Measurements from ENCODE around the gene SLC44A3.

Gene SLC44A3

DNA sequence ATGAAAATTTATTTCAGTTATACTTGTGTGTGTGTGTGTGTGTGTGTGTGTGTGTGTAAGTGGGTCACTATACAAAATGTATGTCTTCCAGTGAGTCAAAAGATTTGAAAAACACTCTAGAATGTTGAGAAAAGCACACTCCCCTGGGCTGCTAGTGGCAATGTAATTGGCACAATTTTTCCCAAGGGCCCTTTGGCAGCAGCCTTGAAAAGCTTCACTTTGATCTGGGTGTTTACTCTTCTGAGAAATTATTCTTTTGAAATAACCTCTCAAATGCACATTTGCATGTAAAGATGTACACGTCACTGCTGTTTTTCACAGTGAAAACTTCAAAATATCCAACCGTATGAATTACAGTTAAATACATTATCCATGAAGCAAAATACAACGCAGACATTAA lies 22.1 kb upstream of the SLC44A3 start:
- no peak for TF ChIP-seq Cebpa-rat (IDR thresholded peaks at IDR 0.05)
- Histone ChIP-seq H3K9me3 (peaks cover 5% of the 10 kb centered on the region; the same call in 1 of the 2 replicates), H3K36me3 (no peaks in the 10 kb centered on the region), H3K9ac (no peak overlapping the region), H3K4me1 (peaks cover 58% of the 10 kb centered on the region), H3K27ac (no peak overlapping the region), H3K4me2 (peak overlapping the region; percentile 29), H3K27me3 (no peaks in the 10 kb centered on the region), H4K20me1 (no peaks in the 10 kb centered on the region), H3K4me3 (no peak overlapping the region)

- Histone ChIP-seq H4K20me1 (no peaks in the 10 kb centered on the region), H3K36me3 (no peaks in the 10 kb centered on the region), H3K27ac (no peak overlapping the region), H3K9me3 (peaks cover 4% of the 10 kb centered on the region; the same call in 1 of the 2 replicates), H3K4me1 (peaks cover 58% of the 10 kb centered on the region), H3K4me3 (no peak overlapping the region), H3K4me2 (peak overlapping the region; percentile 29), H3K27me3 (no peaks in the 10 kb centered on the region), H3K9ac (no peak overlapping the region)
- no peak for TF ChIP-seq Cebpa-rat (IDR thresholded peaks at IDR 0.05)
Measured at GRCh38 chr1:94798462-94798861, 21.7 kb upstream of the SLC44A3 start.

DNA sequence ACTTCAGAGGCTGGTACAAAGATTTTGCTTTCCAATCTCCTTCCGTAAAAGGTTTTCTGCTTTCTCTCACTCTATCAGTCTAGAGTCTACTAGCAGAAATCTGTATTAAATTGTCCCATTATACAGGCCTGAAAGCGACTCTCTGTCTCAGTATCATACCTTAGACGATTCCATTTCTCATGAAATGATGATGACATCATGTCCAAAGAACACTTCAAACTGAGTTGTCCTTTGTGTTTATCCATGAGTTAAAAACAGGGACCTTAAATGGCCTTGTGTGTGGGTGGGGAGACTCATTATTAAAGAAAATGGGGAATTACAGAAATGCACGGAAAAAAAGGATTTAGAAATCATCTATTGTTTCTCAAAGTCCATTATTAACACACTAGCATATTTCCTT lies 21.0 kb upstream of the SLC44A3 start:
- no peak overlapping the region for H3K4me3 ChIP-seq
- H3K4me2 ChIP-seq: no peak overlapping the region
- H3K9me3 ChIP-seq: no peaks in the 10 kb centered on the region
- no peaks in the 10 kb centered on the region for H4K20me1 ChIP-seq
- H3K27ac ChIP-seq: no peak overlapping the region
- TF ChIP-seq Cebpa-rat (IDR thresholded peaks at IDR 0.05): no peak
- no peaks in the 10 kb centered on the region for H3K36me3 ChIP-seq
- peaks cover 63% of the 10 kb centered on the region for H3K4me1 ChIP-seq
- no peak overlapping the region for H3K9ac ChIP-seq
- H3K27me3 ChIP-seq: no peaks in the 10 kb centered on the region

- H3K9ac ChIP-seq: no peak overlapping the region
- H3K4me3 ChIP-seq: no peak overlapping the region
Measured at GRCh38 chr1:94801919-94802546, 18.1 kb upstream of the SLC44A3 start.

DNA sequence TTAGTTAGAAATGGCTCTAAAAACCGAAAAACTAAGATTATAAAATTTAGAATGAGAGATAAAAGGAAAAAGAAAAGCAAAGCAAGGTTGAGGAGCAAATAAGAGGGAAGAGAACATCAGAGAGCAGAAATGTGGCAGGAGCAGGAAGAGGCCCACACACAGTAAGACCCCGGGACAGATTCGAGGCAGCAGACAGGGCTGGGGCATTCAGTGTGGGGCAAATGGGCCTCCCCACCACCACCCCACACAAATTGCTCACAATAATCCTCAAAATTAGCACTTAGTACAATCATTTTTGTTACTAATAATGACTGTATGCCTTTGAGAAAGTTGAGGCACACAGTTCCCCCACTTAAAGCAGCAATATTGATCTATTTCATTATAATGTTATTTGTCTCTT lies 17.1 kb upstream of the SLC44A3 start:
- Histone ChIP-seq H3K4me2 (peak overlapping the region; percentile 4; the same call in 1 of the 2 replicates), H4K20me1 (no peaks in the 10 kb centered on the region), H3K4me3 (no peak overlapping the region), H3K27ac (no peak overlapping the region), H3K9ac (no peak overlapping the region), H3K9me3 (no peaks in the 10 kb centered on the region), H3K4me1 (peaks cover 49% of the 10 kb centered on the region), H3K27me3 (no peaks in the 10 kb centered on the region), H3K36me3 (no peaks in the 10 kb centered on the region)
- TF ChIP-seq Cebpa-rat (IDR thresholded peaks at IDR 0.05): no peak

More at GRCh38 chr1:94801919-94802546, 18.1 kb upstream of the SLC44A3 start:
- H3K36me3 ChIP-seq: no peaks in the 10 kb centered on the region
- no peaks in the 10 kb centered on the region for H3K9me3 ChIP-seq
- no peak for TF ChIP-seq Cebpa-rat (IDR thresholded peaks at IDR 0.05)
- H3K27ac ChIP-seq: no peak overlapping the region
- peaks cover 49% of the 10 kb centered on the region for H3K4me1 ChIP-seq
- H4K20me1 ChIP-seq: no peaks in the 10 kb centered on the region
- no peaks in the 10 kb centered on the region for H3K27me3 ChIP-seq
- peak overlapping the region; percentile 57 for H3K4me2 ChIP-seq

DNA sequence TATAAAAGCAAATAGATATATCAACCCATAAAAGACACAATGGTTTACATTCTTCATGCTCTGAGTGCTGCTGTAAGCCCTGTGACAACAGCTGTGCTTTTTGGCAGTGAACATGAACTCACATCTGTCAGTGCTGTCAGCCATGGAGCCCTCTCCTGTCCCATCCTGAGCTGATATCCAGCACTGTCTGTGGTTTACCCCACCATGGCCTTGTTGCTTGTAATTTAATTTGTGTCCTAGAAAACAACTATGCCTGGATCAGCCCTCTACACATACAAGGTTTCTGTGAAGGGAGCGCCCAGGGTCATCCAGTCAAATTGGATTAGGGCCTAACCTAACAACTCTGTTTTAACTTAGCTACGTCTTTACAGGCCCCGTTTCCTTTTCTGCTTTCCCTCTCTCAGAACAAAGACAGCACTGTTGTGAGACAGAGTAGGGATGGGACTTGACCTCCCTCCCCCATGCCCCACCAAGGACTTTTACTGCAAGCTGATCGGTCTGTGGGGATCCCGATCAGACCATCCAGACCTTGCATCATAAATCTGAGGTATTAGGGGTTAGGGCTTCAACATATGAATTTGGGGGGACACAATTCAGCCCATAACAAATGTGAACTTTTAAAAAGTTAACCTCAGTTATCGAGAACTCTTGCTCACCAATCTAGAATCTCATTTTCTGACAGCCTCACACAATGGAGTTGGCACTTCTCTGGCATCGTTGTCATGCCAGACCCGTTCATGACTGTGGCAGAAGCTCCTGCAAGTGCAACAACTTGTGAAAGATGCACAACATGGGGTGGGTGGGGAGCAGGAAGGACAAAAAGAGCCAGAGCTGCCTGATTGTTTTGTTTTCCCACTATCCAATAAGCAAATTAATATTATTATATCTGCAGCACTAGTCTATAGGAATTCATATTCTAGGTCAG lies 16.4 kb upstream of the SLC44A3 start:
- no peaks in the 10 kb centered on the region for H3K9me3 ChIP-seq
- H3K36me3 ChIP-seq: no peaks in the 10 kb centered on the region
- no peak for TF ChIP-seq Cebpa-rat (IDR thresholded peaks at IDR 0.05)
- H3K4me2 ChIP-seq: peak overlapping the region; percentile 4; the same call in 1 of the 2 replicates
- peaks cover 45% of the 10 kb centered on the region for H3K4me1 ChIP-seq
- H4K20me1 ChIP-seq: no peaks in the 10 kb centered on the region
- H3K27me3 ChIP-seq: no peaks in the 10 kb centered on the region
- H3K4me3 ChIP-seq: no peak overlapping the region
- no peak overlapping the region for H3K9ac ChIP-seq
- no peak overlapping the region for H3K27ac ChIP-seq

DNA sequence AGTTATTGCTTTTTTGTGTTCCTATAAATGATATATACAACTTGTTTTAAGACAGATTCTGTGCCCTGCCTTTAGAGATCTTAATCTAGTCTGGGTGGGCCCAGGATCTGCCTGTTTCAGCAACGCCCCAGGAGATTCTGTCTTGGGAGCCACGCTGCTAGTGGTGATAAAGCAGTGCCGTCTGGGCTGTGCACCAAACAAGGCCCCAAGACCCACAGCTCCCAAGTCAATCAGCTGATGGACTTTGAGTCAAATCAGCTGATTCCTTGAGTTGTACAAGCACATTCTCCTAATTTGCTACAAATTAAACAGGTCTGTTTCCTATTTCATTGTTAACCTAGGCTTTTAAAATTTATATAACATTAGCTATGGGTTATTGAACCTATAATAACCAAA lies 15.7 kb upstream of the SLC44A3 start:
- no peak for TF ChIP-seq Cebpa-rat (IDR thresholded peaks at IDR 0.05)
- Histone ChIP-seq H3K4me1 (peaks cover 45% of the 10 kb centered on the region), H3K4me3 (no peak overlapping the region), H3K4me2 (no peak overlapping the region), H3K9ac (no peak overlapping the region), H3K27me3 (no peaks in the 10 kb centered on the region), H4K20me1 (no peaks in the 10 kb centered on the region), H3K27ac (no peak overlapping the region), H3K36me3 (no peaks in the 10 kb centered on the region), H3K9me3 (no peaks in the 10 kb centered on the region)

GRCh38 chr1:94805912-94806311 lies 14.2 kb upstream of the SLC44A3 start:
- no peak for TF ChIP-seq Cebpa-rat (IDR thresholded peaks at IDR 0.05)
- peak overlapping the region; percentile 68 for H3K4me2 ChIP-seq
- no peak overlapping the region for H3K9ac ChIP-seq
- H4K20me1 ChIP-seq: no peaks in the 10 kb centered on the region
- peaks cover 45% of the 10 kb centered on the region for H3K4me1 ChIP-seq
- no peak overlapping the region for H3K4me3 ChIP-seq
- H3K9me3 ChIP-seq: no peaks in the 10 kb centered on the region
- H3K36me3 ChIP-seq: no peaks in the 10 kb centered on the region
- no peaks in the 10 kb centered on the region for H3K27me3 ChIP-seq
- no peak overlapping the region for H3K27ac ChIP-seq

GRCh38 chr1:94806441-94806871 lies 13.7 kb upstream of the SLC44A3 start:
- H3K4me1 ChIP-seq: peaks cover 44% of the 10 kb centered on the region
- no peak overlapping the region for H3K27ac ChIP-seq
- H3K27me3 ChIP-seq: no peaks in the 10 kb centered on the region
- no peaks in the 10 kb centered on the region for H3K9me3 ChIP-seq
- peak overlapping the region; percentile 68 for H3K4me2 ChIP-seq
- no peaks in the 10 kb centered on the region for H3K36me3 ChIP-seq
- TF ChIP-seq Cebpa-rat (IDR thresholded peaks at IDR 0.05): no peak
- no peak overlapping the region for H3K9ac ChIP-seq
- H4K20me1 ChIP-seq: no peaks in the 10 kb centered on the region
- no peak overlapping the region for H3K4me3 ChIP-seq
